Stimulated activated CD8-positive, alpha-beta memory T cell treated with anti-CD3 and anti-CD28 coated beads, Interleukin-4, amount 100 ng/mL, for 48 hours (primary cell): ENCODE results near the gene CRTAP.
A peak's percentile ranks its signal among the peaks of the same experiment; 100 is the strongest.
"Not testable (repeated sequence)": the region's sequence is repeated elsewhere in the genome, so short reads cannot be mapped to it uniquely, and the experiment has no call there.

Source experiments
- DNase-seq: peaks from one replicate; pipeline ENCODE4 v3.0.0-alpha.2; 2020

The CRTAP gene

DNA sequence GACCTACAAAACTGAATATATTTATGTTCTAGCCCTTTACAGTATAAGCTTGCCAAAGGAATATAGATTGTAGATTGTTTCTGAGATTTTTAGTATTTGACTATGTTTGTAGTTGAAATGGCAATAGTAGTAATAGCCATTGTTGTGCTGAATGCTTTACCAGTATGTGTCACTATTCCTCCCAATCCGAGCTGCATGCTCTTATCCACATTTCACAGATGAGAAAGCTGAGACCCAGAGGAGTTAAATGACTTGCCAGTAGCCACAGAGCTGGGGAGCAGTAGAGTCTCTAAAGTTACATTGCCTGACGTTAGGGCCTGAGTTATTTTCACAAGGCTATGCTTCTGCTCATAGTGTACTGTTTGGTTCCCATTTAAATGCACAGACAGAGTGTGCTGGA is 13.6 kb upstream of the CRTAP start:
- no peak for DNase-seq

DNA sequence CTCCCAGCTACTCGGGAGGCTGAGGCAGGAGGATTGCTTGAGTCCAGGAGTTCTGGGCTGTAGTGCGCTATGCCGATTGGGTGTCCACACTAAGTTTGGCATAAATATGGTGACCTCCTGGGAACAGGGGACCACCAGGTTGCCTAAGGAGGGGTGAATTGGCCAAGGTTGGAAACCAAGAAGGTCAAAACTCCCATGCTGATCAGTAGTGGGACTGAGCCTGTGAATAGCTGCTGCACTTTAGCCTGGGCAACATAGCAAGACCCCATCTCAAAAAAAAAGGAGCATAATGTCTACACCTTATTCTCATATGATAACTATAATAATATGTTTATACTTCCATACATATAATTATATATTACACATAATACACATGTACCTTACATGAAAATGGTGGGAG is 10.8 kb upstream of the CRTAP start:
- no peak for DNase-seq

- no peak for DNase-seq
Measured at GRCh38 chr3:33103480-33103879, 10.3 kb upstream of the CRTAP start.

- no peak for DNase-seq
Measured at GRCh38 chr3:33104803-33105202, 9.0 kb upstream of the CRTAP start.

DNA sequence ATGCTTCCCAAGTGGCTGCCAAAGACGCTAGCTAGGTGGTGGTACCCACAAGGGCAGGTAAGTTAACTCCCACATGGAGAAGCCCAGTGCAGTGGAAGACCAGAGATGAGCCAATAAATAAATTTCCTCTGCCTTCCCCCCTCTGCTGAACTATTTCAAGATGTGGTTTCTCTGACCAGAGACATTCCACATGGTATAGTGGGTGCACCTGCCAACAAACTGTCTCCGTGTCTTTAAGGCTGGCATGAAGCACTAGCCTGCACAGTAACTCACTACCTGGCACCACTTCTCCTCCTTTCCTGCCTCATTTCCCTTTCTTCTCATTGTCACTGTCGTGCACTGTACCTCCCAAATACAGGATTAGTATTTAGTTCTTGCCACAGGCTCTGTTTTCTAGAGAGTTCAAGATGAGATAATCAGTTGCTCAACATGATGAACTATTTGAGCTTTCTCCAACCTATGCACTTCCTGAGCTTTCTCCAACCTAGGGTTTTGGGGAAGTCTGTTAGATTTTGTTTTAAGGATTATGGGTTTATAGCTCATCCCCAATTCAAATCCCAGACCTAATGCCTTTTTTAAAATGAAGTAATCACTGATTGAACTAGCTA is 8.4 kb upstream of the CRTAP start:
- no peak for DNase-seq

GRCh38 chr3:33106854-33107253 is 7.0 kb upstream of the CRTAP start:
- not testable (repeated sequence) for DNase-seq

- DNase-seq: no peak
Measured at GRCh38 chr3:33111581-33111980, 2.2 kb upstream of the CRTAP start.

GRCh38 chr3:33114622-33115023 is 809 bp downstream of the CRTAP start:
- no peak for DNase-seq

GRCh38 chr3:33115024-33115768 is 1.4 kb downstream of the CRTAP start:
- DNase-seq: no peak

DNA sequence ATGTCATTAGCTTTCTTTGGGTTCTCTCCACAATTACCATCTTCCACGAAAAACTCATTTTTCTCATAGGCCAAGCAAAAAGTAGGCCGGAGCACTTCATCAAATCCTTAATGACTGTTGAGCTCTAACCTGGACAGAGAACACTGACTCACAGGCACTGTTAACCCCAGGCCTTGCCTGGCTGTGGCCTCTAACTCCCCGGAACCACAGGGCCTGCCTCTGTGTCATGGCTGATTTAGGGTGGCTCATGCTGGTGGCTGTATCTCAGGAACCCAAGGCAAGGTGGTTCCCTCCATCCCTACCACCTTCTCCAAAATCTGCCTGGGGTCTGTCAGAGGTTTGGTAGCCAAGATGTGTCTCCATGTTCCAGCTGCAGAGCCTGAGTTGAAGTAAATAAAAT is 3.6 kb downstream of the CRTAP start:
- no peak for DNase-seq

DNA sequence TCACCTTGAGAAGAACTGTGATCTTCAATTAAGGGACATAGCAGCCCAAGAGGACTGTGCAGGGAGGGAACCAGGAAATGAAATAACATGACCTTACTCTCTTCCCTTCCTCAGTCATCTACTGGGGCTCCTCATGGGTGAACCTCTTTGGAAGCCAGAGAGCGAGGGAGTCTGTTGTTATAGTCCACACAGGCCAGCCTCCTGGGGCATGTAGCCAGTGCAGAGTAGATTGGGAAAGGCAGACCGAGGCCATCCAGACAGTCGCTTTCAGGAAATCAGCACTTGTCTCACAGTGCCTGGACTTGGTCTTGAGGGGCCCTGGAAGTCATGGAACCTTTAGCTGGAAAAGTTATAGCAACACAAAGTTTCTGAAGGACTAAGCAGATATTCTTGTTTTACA is 6.1 kb downstream of the CRTAP start:
- no peak for DNase-seq

DNA sequence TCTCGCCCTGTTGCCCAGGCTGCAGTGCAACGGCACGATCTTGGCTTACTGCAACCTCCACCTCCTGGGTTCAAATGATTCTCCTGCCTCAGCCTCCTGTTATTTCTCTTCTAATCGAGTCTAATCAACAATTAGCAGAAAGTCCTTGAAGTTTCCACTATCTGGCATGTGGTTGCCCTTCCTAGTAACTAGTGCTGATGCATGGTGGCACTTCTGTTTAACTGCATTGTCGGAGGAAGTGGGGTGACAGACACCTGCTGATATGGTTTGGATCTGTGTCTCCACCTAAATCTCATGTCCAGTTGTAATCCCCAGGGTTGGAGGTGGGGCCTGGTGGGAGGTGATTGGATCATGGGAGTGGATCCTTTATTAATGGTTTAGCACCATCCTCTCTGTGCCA is 9.2 kb downstream of the CRTAP start:
- DNase-seq: no peak

DNA sequence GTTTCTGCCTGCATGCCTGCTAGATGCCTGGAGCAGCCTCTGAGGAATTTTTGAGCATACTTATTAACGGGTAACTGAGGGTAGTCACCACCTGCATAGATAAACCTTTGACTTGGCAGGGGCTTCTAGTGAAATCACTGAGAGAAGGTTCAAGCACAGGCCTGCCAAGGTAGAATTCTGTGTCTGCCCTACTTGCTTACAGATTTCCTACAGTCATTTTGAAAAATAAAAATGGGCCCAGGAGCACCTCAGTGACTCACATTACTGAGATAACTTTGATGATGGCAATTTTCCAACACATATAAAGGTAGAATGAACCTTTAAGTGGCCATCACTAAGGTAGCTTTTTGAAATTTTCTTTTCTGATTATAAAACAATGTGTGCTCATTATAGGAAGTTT is 10.8 kb downstream of the CRTAP start:
- no peak for DNase-seq

- DNase-seq: no peak
Measured at GRCh38 chr3:33125840-33126239, 12.0 kb downstream of the CRTAP start.

- no peak for DNase-seq
Measured at GRCh38 chr3:33128706-33129105, 14.9 kb downstream of the CRTAP start.

DNA sequence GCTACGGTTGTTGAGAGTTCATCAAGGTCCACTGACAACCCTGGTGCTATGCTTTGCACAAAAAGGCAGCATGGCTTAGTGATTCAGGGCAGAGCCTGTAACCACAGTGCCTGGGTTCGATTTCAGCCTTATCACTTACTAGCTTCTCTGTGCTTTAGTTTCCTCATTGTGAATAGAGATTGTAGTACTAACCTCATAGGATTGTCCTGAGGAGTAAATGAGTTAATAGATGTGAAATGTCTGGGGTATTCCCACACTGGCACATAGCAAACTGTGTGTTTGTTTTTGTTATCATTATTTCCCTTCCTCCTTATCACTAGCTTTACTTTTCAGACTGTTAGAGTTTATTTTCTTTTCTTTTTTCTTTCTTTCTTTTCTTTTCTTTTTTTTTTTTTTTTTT is 16.3 kb downstream of the CRTAP start:
- no peak for DNase-seq

- DNase-seq: peak; percentile 42
Measured at GRCh38 chr3:33131331-33132018, 17.7 kb downstream of the CRTAP start.

DNA sequence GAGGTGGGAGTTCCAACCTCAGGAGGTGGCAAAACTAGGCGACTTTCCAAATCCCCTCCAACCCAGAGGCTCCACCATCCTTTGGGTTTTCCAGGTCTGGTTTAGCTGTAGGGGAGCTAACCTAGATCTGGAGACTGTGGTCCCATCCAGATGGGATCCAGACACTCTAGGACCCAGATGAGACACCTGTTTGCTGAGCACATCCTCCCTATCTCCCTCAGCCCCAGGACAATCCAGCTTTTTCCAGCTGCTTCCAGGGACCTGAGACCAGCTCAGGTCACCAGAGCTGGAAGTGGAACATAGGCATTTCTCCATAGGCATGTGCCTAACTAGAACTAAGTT is 18.2 kb downstream of the CRTAP start:
- no peak for DNase-seq

DNA sequence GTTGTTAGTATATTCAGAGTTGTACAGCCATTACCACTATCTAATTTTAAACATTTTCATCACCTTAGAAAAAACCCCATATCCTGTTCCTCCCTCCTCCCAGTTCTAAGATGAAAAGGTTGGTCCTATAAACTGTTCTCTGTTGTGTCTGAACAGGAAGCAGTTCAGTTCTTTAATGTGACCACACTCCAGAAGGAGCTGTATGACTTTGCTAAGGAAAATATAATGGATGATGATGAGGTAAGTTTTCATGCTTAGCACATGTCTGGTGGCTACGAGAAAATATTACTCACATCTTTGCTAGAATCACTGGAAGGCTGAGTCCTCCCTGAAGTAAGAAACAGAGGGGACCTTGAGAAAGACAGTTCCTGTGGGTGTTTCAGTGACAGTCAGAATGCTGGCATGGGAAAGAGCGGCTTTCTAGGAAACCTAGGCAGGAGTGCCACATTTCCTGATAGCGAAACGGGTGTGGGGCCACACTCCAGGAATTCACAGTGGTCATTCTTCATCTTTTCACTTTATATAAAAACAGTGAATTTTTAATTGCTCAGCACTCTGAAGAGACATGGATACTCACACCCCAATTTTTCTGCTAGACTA is 20.3 kb downstream of the CRTAP start:
- DNase-seq: no peak

- DNase-seq: no peak
Measured at GRCh38 chr3:33137691-33138090, 23.9 kb downstream of the CRTAP start.

- not testable (repeated sequence) for DNase-seq
Measured at GRCh38 chr3:33139006-33139623, 25.3 kb downstream of the CRTAP start.

DNA sequence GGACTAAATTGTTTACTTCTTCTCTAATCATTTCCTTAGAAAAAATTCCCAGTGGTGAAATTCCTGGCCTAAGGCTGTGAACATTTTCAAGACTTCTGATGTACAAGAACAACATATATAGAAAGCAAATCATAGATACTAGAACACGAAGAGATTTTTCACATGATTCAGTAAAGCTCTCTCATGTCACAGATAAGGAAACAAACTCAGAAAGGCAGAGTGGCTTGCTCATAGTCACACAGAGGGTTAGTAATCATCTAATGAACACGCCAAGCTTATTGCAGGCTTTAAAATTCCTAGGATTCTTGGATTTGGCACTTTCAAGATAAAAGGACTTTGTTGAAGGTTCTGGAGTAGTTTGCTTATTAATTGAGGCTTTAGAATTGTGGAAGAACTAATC is 26.2 kb downstream of the CRTAP start:
- no peak for DNase-seq

GRCh38 chr3:33141006-33141405 is 27.2 kb downstream of the CRTAP start:
- DNase-seq: no peak

DNA sequence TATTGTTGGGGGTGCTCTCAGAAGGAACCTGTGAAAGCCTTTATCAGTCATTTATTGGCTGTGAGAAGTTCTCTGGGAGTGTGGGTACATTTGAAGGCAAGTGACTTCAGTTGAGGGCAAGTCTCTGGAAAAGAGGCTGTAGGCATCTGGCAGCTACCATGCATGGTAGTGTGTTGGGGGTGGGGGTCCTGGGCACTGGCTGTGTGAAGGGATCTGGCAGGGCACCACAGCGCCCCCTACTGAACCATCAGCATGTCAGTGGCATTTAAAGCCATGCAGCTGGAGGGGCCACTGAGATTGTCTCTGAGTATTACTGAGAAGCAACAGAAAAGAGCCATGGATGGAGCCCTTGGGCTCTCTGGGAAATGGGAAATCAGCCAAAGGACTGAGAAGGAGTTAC is 30.6 kb downstream of the CRTAP start:
- DNase-seq: peak; percentile 59
